ENCODE measurements around the gene TRIP12.
"Not testable (repeated sequence)": the region's sequence is repeated elsewhere in the genome, so short reads cannot be mapped to it uniquely, and the experiment has no call there.

TRIP12 gene

GRCh38 chr2:229901819-229902218, 20.0 kb downstream of the TRIP12 start:
- Mint-ChIP-seq H3K4me3 (no peak overlapping the region), H3K27ac (no peak overlapping the region), H3K9me3 (no peaks in the 10 kb centered on the region), H3K4me1 (peaks cover 24% of the 10 kb centered on the region), H3K27me3 (ENCODE audit: low read depth) (no peaks in the 10 kb centered on the region), H3K36me3 (ENCODE audit: low read depth) (peaks cover 44% of the 10 kb centered on the region)
- TF ChIP-seq CTCF (IDR thresholded peaks at IDR 0.05; ENCODE audit: unreplicated experiment in 3 of 3) = no peak

- H3K4me3 Mint-ChIP-seq; H3K27me3 Mint-ChIP-seq (ENCODE audit: low read depth); H3K9me3 Mint-ChIP-seq; H3K27ac Mint-ChIP-seq: not testable (repeated sequence)
- peaks cover 40% of the 10 kb centered on the region for H3K36me3 Mint-ChIP-seq (ENCODE audit: low read depth)
- H3K4me1 Mint-ChIP-seq = peaks cover 26% of the 10 kb centered on the region
Observed at GRCh38 chr2:229900514-229900913, 21.3 kb downstream of the TRIP12 start.

GRCh38 chr2:229900012-229900411, 21.8 kb downstream of the TRIP12 start:
- H3K36me3 Mint-ChIP-seq (ENCODE audit: low read depth) = peaks cover 35% of the 10 kb centered on the region
- H3K27me3 Mint-ChIP-seq (ENCODE audit: low read depth) = no peaks in the 10 kb centered on the region
- no peaks in the 10 kb centered on the region for H3K9me3 Mint-ChIP-seq
- no peak for TF ChIP-seq CTCF (IDR thresholded peaks at IDR 0.05; ENCODE audit: unreplicated experiment in 3 of 3)
- peaks cover 31% of the 10 kb centered on the region for H3K4me1 Mint-ChIP-seq
- H3K27ac Mint-ChIP-seq = no peak overlapping the region
- H3K4me3 Mint-ChIP-seq = no peak overlapping the region

GRCh38 chr2:229899604-229900003, 22.2 kb downstream of the TRIP12 start:
- no peaks in the 10 kb centered on the region for H3K27me3 Mint-ChIP-seq (ENCODE audit: low read depth)
- H3K4me3 Mint-ChIP-seq = no peak overlapping the region
- no peak for TF ChIP-seq CTCF (IDR thresholded peaks at IDR 0.05; ENCODE audit: unreplicated experiment in 3 of 3)
- H3K27ac Mint-ChIP-seq = no peak overlapping the region
- H3K4me1 Mint-ChIP-seq = peaks cover 34% of the 10 kb centered on the region
- H3K9me3 Mint-ChIP-seq = no peaks in the 10 kb centered on the region
- H3K36me3 Mint-ChIP-seq (ENCODE audit: low read depth) = peaks cover 34% of the 10 kb centered on the region

GRCh38 chr2:229896857-229897256, 25.0 kb downstream of the TRIP12 start:
- TF ChIP-seq CTCF (IDR thresholded peaks at IDR 0.05; ENCODE audit: unreplicated experiment in 3 of 3) = no peak
- Mint-ChIP-seq H3K4me3 (no peak overlapping the region), H3K36me3 (ENCODE audit: low read depth) (peaks cover 22% of the 10 kb centered on the region), H3K27me3 (ENCODE audit: low read depth) (no peaks in the 10 kb centered on the region), H3K9me3 (no peaks in the 10 kb centered on the region), H3K4me1 (peaks cover 25% of the 10 kb centered on the region), H3K27ac (no peak overlapping the region)

GRCh38 chr2:229889023-229889422, 32.8 kb downstream of the TRIP12 start:
- no peak overlapping the region for H3K4me3 Mint-ChIP-seq
- no peak for TF ChIP-seq CTCF (IDR thresholded peaks at IDR 0.05; ENCODE audit: unreplicated experiment in 3 of 3)
- H3K9me3 Mint-ChIP-seq = no peaks in the 10 kb centered on the region
- H3K27me3 Mint-ChIP-seq (ENCODE audit: low read depth) = no peaks in the 10 kb centered on the region
- peaks cover 9% of the 10 kb centered on the region for H3K36me3 Mint-ChIP-seq (ENCODE audit: low read depth)
- peaks cover 11% of the 10 kb centered on the region for H3K4me1 Mint-ChIP-seq
- no peak overlapping the region for H3K27ac Mint-ChIP-seq
